HG03196 (cell line): Measurements from ENCODE around the gene HSPB6.
A peak's percentile ranks its signal among the peaks of the same experiment; 100 is the strongest.
"Not testable (repeated sequence)": the region's sequence is repeated elsewhere in the genome, so short reads cannot be mapped to it uniquely, and the experiment has no call there.

Experiments used
- ATAC-seq: cut with Tn5 transposase; IDR thresholded peaks from one replicate; pipeline ENCODE4 v1.9.1; 2021; ENCODE audit not compliant: unreplicated experiment

Gene HSPB6

GRCh38 chr19:35786299-35787160 lies 29.7 kb upstream of the HSPB6 start:
- ATAC-seq: no peak

GRCh38 chr19:35785339-35785627 lies 28.5 kb upstream of the HSPB6 start:
- no peak for ATAC-seq

GRCh38 chr19:35784503-35785338 lies 27.9 kb upstream of the HSPB6 start:
- no peak for ATAC-seq

- no peak for ATAC-seq
These were observed 26.9 kb upstream of the HSPB6 start for GRCh38 chr19:35783469-35784434.

- ATAC-seq: no peak
These were observed 25.8 kb upstream of the HSPB6 start for GRCh38 chr19:35782589-35782988.

GRCh38 chr19:35781650-35782049 lies 24.8 kb upstream of the HSPB6 start:
- ATAC-seq: no peak

- no peak for ATAC-seq
These were observed 23.9 kb upstream of the HSPB6 start for GRCh38 chr19:35780717-35781116.

GRCh38 chr19:35780058-35780457 lies 23.2 kb upstream of the HSPB6 start:
- no peak for ATAC-seq

GRCh38 chr19:35779033-35779432 lies 22.2 kb upstream of the HSPB6 start:
- ATAC-seq: no peak

- no peak for ATAC-seq
These were observed 21.1 kb upstream of the HSPB6 start for GRCh38 chr19:35777961-35778360.

- no peak for ATAC-seq
These were observed 20.4 kb upstream of the HSPB6 start for GRCh38 chr19:35777086-35777841.

GRCh38 chr19:35776102-35776788 lies 19.4 kb upstream of the HSPB6 start:
- no peak for ATAC-seq

- ATAC-seq: peak; percentile 89
These were observed 18.7 kb upstream of the HSPB6 start, which contains the start of gene ARHGAP33 for GRCh38 chr19:35775298-35776101. ARHGAP33 (plus strand) TSS chr19:35775564; CDS start chr19:35775659, 95 bp downstream.

GRCh38 chr19:35775046-35775297 lies 18.1 kb upstream of the HSPB6 start:
- ATAC-seq: peak; percentile 6

- no peak for ATAC-seq
These were observed 17.6 kb upstream of the HSPB6 start for GRCh38 chr19:35774274-35775045.

GRCh38 chr19:35773020-35773806 lies 16.4 kb upstream of the HSPB6 start:
- no peak for ATAC-seq

- not testable (repeated sequence) for ATAC-seq
These were observed 15.5 kb upstream of the HSPB6 start for GRCh38 chr19:35772362-35772761.

- ATAC-seq: no peak
These were observed 11.2 kb upstream of the HSPB6 start for GRCh38 chr19:35768082-35768421.
